Mesenchymal stem cell (in vitro differentiated cells and primary cell): ENCODE results near the gene CIDEC.

Source experiments
- DNase-seq: peaks from one replicate; pipeline ENCODE4 v3.0.0-alpha.2; 2013
- H2AFZ ChIP-seq: one replicate; pipeline ENCODE4 v1.6.1; 2013; ENCODE audit warnings: low read depth, mild to moderate bottlenecking, control low read depth, inconsistent platforms, low read length, moderate library complexity
- H2AK5ac ChIP-seq: 2 replicates; pipeline ENCODE4 v1.6.1; 2013; ENCODE audit warnings: low read length, moderate library complexity, mild to moderate bottlenecking, inconsistent platforms; ENCODE audit not compliant: severe bottlenecking
- H2BK120ac ChIP-seq: one replicate; pipeline ENCODE4 v1.6.1; 2013; ENCODE audit warnings: low read depth, mild to moderate bottlenecking, inconsistent platforms, low read length, moderate library complexity
- H2BK12ac ChIP-seq, 2 experiments: one replicate each; pipeline ENCODE4 v1.6.1; 2013; ENCODE audit warnings: inconsistent platforms in 2 of 2, low read length in 2 of 2, mild to moderate bottlenecking in 2 of 2, moderate library complexity in 2 of 2, control low read depth in 1 of 2
- H2BK15ac ChIP-seq: one replicate; pipeline ENCODE4 v1.6.1; 2013; ENCODE audit warnings: mild to moderate bottlenecking, low read depth, inconsistent platforms; ENCODE audit not compliant: poor library complexity, severe bottlenecking
- H2BK5ac ChIP-seq: 2 replicates; pipeline ENCODE4 v1.6.1; 2013; ENCODE audit warnings: low read depth, mild to moderate bottlenecking, low read length, control low read depth, inconsistent platforms; ENCODE audit not compliant: poor library complexity, severe bottlenecking
- H3K14ac ChIP-seq, 2 experiments: one replicate each; pipeline ENCODE4 v1.6.1; 2013; ENCODE audit warnings: inconsistent platforms in 2 of 2, low read length in 2 of 2, control low read depth in 1 of 2, mild to moderate bottlenecking in 1 of 2, moderate library complexity in 1 of 2
- H3K18ac ChIP-seq, 2 experiments: one replicate each; pipeline ENCODE4 v1.6.1; 2013; ENCODE audit warnings: inconsistent platforms in 2 of 2, low read length in 2 of 2, control low read depth in 1 of 2, low read depth in 1 of 2, mild to moderate bottlenecking in 1 of 2
- H3K23ac ChIP-seq, 2 experiments: one replicate each; pipeline ENCODE4 v1.6.1; 2013; ENCODE audit warnings: inconsistent platforms in 2 of 2, low read length in 2 of 2, mild to moderate bottlenecking in 2 of 2, moderate library complexity in 2 of 2, control low read depth in 1 of 2
- H3K27ac ChIP-seq: 2 replicates; pipeline ENCODE4 v1.5.1; 2013; ENCODE audit warnings: mild to moderate bottlenecking, moderate library complexity, low read length, control low read depth, inconsistent platforms; ENCODE audit not compliant: poor library complexity, severe bottlenecking
- H3K27me3 ChIP-seq, 2 experiments: 2 replicates each; pipeline versions ENCODE4 v1.6.1 to v1.7.0; 2013; ENCODE audit warnings: low read length in 2 of 2, mild to moderate bottlenecking in 2 of 2, moderate library complexity in 2 of 2, control low read depth in 1 of 2, inconsistent platforms in 1 of 2; ENCODE audit not compliant: control insufficient read depth in 1 of 2, insufficient read depth in 1 of 2
- H3K36me3 ChIP-seq, 2 experiments: 2 replicates each; pipeline versions ENCODE4 v1.6.1 to v1.7.0; 2013; ENCODE audit warnings: low read length in 2 of 2, control low read depth in 1 of 2, inconsistent platforms in 1 of 2, low read depth in 1 of 2, mild to moderate bottlenecking in 1 of 2; ENCODE audit not compliant: insufficient read depth in 2 of 2, control insufficient read depth in 1 of 2
- H3K4ac ChIP-seq, 2 experiments: one replicate each; pipeline ENCODE4 v1.6.1; 2013; ENCODE audit warnings: inconsistent platforms in 2 of 2, low read length in 2 of 2, mild to moderate bottlenecking in 2 of 2, moderate library complexity in 2 of 2, control low read depth in 1 of 2, low read depth in 1 of 2
- H3K4me1 ChIP-seq: 2 replicates; pipeline ENCODE4 v1.6.1; 2013; ENCODE audit warnings: low read depth, low read length, control low read depth; ENCODE audit not compliant: control insufficient read depth, insufficient read depth
- H3K4me2 ChIP-seq: 2 replicates; pipeline ENCODE4 v1.6.1; 2013; ENCODE audit warnings: low read length, mild to moderate bottlenecking, inconsistent platforms; ENCODE audit not compliant: poor library complexity, severe bottlenecking
- H3K4me3 ChIP-seq, 2 experiments: 2 replicates each; pipeline versions ENCODE4 v1.5.1 to v1.7.0; 2013; ENCODE audit warnings: low read length in 2 of 2, mild to moderate bottlenecking in 2 of 2, control low read depth in 1 of 2, low read depth in 1 of 2; ENCODE audit not compliant: insufficient read depth in 1 of 2
- H3K79me1 ChIP-seq: replicated peaks from 2 replicates; pipeline ENCODE4 v1.6.1; 2013; ENCODE audit warnings: mild to moderate bottlenecking, control low read depth, low read length, inconsistent platforms; ENCODE audit not compliant: poor library complexity, severe bottlenecking
- H3K9ac ChIP-seq: 2 replicates; pipeline ENCODE4 v1.7.0; 2013; ENCODE audit warnings: mild to moderate bottlenecking, low read length, moderate library complexity
- H3K9me3 ChIP-seq: 2 replicates; pipeline ENCODE4 v1.7.0; 2013; ENCODE audit warnings: mild to moderate bottlenecking, low read length; ENCODE audit not compliant: control insufficient read depth
- H4K8ac ChIP-seq: one replicate; pipeline ENCODE4 v1.6.1; 2013; ENCODE audit warnings: inconsistent platforms, mild to moderate bottlenecking, low read length, moderate library complexity
- H4K91ac ChIP-seq: one replicate; pipeline ENCODE4 v1.6.1; 2013; ENCODE audit warnings: mild to moderate bottlenecking, low read length, inconsistent platforms
- WGBS: methylation state at CpG from one replicate; pipeline ENCODE4 v1.1.7; 2013; ENCODE audit warnings: mixed read lengths; 5-methylcytosine and 5-hydroxymethylcytosine counted together

Gene CIDEC

GRCh38 chr3:9846931-9847488, 33.0 kb downstream of the CIDEC start:
- Histone ChIP-seq H3K18ac (no peak overlapping the region), H2AK5ac (no peak overlapping the region), H3K27me3 (no peaks in the 10 kb centered on the region), H3K4me2 (no peak overlapping the region), H4K91ac (no peak overlapping the region), H2BK120ac (no peak overlapping the region), H2BK12ac (no peak overlapping the region), H3K4me3 (no peak overlapping the region), H3K23ac (no peak overlapping the region), H3K4me1 (peaks cover 7% of the 10 kb centered on the region), H3K27ac (no peak overlapping the region), H2BK15ac (no peak overlapping the region), H3K9ac (no peak overlapping the region), H2AFZ (no peak overlapping the region), H2BK5ac (no peak overlapping the region), H3K79me1 (peaks cover 8% of the 10 kb centered on the region), H3K36me3 (peaks cover 1 to 5% of the 10 kb centered on the region in 2 experiments), H3K4ac (no peak overlapping the region), H3K9me3 (no peaks in the 10 kb centered on the region), H4K8ac (no peak overlapping the region), H3K14ac (no peak overlapping the region)
- 95% methylated on average over 6 of the region's 6 CpGs for WGBS
- DNase-seq, result no peak

- no peak overlapping the region for H3K27ac ChIP-seq
- H3K4me3 ChIP-seq, result no peak overlapping the region
- peaks cover 7% of the 10 kb centered on the region for H3K4me1 ChIP-seq
- H2BK15ac ChIP-seq, result no peak overlapping the region
- H2BK120ac ChIP-seq, result no peak overlapping the region
- no peak overlapping the region for H3K4ac ChIP-seq
- H2BK12ac ChIP-seq, result peak overlapping the region in 1 of 2 experiments; percentile 10
- no peak overlapping the region for H3K23ac ChIP-seq
- no peak overlapping the region for H3K18ac ChIP-seq
- peak overlapping the region; percentile 4 for H4K8ac ChIP-seq
- no peak overlapping the region for H3K14ac ChIP-seq
- no peaks in the 10 kb centered on the region for H3K9me3 ChIP-seq
- 83% methylated on average over 6 of the region's 6 CpGs for WGBS
- no peak for DNase-seq
- H2AK5ac ChIP-seq, result no peak overlapping the region
- H3K27me3 ChIP-seq, result no peaks in the 10 kb centered on the region
- H4K91ac ChIP-seq, result no peak overlapping the region
- H3K79me1 ChIP-seq, result peaks cover 12% of the 10 kb centered on the region
- H3K4me2 ChIP-seq, result no peak overlapping the region
- no peak overlapping the region for H2BK5ac ChIP-seq
- no peak overlapping the region for H2AFZ ChIP-seq
- peaks cover 9 to 12% of the 10 kb centered on the region in 2 experiments for H3K36me3 ChIP-seq
- H3K9ac ChIP-seq, result no peak overlapping the region
These were observed 33.8 kb downstream of the CIDEC start for GRCh38 chr3:9846231-9846630.

GRCh38 chr3:9843715-9844438, 36.2 kb downstream of the CIDEC start, which contains the start of gene RPUSD3:
Gene RPUSD3, minus strand, starts transcription at chr3:9844008. Its CDS starts 18 bp downstream, at chr3:9843990.
- H3K23ac ChIP-seq, result peak within 1 kb of the TSS in 1 of 2 experiments; percentile 85
- peak within 1 kb of the TSS; percentile 57 for H4K91ac ChIP-seq
- H3K4ac ChIP-seq, result peak within 1 kb of the TSS; percentile 82 to 85
- H3K4me1 ChIP-seq, result peaks cover 7% of the 10 kb centered on the region
- H3K4me3 ChIP-seq, result peak within 1 kb of the TSS; percentile 73 to 99
- peak within 1 kb of the TSS; percentile 65 for H3K27ac ChIP-seq
- H3K9me3 ChIP-seq, result no peaks in the 10 kb centered on the region
- H2BK120ac ChIP-seq, result no peak within 1 kb of the TSS
- peak within 1 kb of the TSS; percentile 81 for H4K8ac ChIP-seq
- no peak within 1 kb of the TSS for H2BK5ac ChIP-seq
- H3K4me2 ChIP-seq, result peak within 1 kb of the TSS; percentile 88
- H2BK15ac ChIP-seq, result no peak within 1 kb of the TSS
- peak within 1 kb of the TSS in 1 of 2 experiments; percentile 96 for H3K14ac ChIP-seq
- peak within 1 kb of the TSS; percentile 79 for H2AK5ac ChIP-seq
- WGBS, result 3% methylated on average over 42 of the region's 42 CpGs
- H2AFZ ChIP-seq, result peak within 1 kb of the TSS; percentile 85
- H3K18ac ChIP-seq, result peak within 1 kb of the TSS; percentile 70 to 80
- DNase-seq, result peak; percentile 92
- no peaks in the 10 kb centered on the region for H3K27me3 ChIP-seq
- peak within 1 kb of the TSS; percentile 95 for H3K9ac ChIP-seq
- peak within 1 kb of the TSS in 1 of 2 experiments; percentile 70 for H2BK12ac ChIP-seq
- peaks cover 25 to 34% of the 10 kb centered on the region in 2 experiments for H3K36me3 ChIP-seq
- H3K79me1 ChIP-seq, result peaks cover 15% of the 10 kb centered on the region

GRCh38 chr3:9841015-9841414, 39.0 kb downstream of the CIDEC start:
- H4K8ac ChIP-seq, result no peak overlapping the region
- H3K23ac ChIP-seq, result no peak overlapping the region
- no peaks in the 10 kb centered on the region for H3K9me3 ChIP-seq
- H3K9ac ChIP-seq, result no peak overlapping the region
- H3K27me3 ChIP-seq, result no peaks in the 10 kb centered on the region
- H3K36me3 ChIP-seq, result peaks cover 34 to 52% of the 10 kb centered on the region in 2 experiments
- no peak overlapping the region for H2BK15ac ChIP-seq
- H2AFZ ChIP-seq, result no peak overlapping the region
- no peak overlapping the region for H3K4me3 ChIP-seq
- H3K4me1 ChIP-seq, result peaks cover 14% of the 10 kb centered on the region
- no peak overlapping the region for H4K91ac ChIP-seq
- H3K27ac ChIP-seq, result no peak overlapping the region
- H3K14ac ChIP-seq, result no peak overlapping the region
- no peak overlapping the region for H2BK12ac ChIP-seq
- H2BK120ac ChIP-seq, result no peak overlapping the region
- no peak overlapping the region for H3K18ac ChIP-seq
- H2AK5ac ChIP-seq, result no peak overlapping the region
- no peak overlapping the region for H3K4me2 ChIP-seq
- DNase-seq, result no peak
- H2BK5ac ChIP-seq, result no peak overlapping the region
- peaks cover 17% of the 10 kb centered on the region for H3K79me1 ChIP-seq
- 83% methylated on average over 8 of the region's 8 CpGs for WGBS
- no peak overlapping the region for H3K4ac ChIP-seq
